Measurements from ENCODE around the gene CACNB2.

Gene CACNB2

DNA sequence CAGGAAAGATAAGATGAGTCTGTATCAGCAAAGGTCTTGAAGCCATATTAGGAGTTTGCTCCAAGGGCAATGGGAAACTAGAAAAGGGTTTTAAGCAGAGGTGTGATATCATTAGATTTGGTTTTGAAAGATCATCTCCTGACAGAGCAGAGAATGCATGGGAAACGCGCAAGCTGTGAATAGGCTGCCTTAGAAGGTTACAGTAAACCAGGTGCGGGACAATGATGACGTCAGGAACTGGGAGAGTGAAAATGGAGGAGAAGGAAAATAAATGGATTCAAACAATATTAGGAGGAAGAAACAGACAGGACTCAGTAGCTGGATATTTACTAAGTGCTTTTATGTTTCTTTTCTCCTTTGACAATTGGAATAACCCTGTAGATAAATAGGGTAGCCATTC is 50.6 kb downstream of the CACNB2 start:
- POLR2A ChIA-PET (ENCODE audit: low non-redundant PET): no interaction called here

GRCh38 chr10:18194634-18195033 is 54.4 kb downstream of the CACNB2 start:
- no peak overlapping the region for H3K27ac ChIP-seq
- no peak for DNase-seq (ENCODE audit: low spot score)
- POLR2A ChIA-PET (ENCODE audit: low non-redundant PET): no interaction called here
- CTCF ChIA-PET: no interaction called here
- no peak for TF ChIP-seq CTCF (conservative IDR thresholded peaks at IDR 0.05; ENCODE audit: low read depth)

More for the DNA sequence above, 50.6 kb downstream of the CACNB2 start:
- CTCF ChIA-PET: no interaction called here
- no peak overlapping the region for H3K27ac ChIP-seq
- TF ChIP-seq CTCF (conservative IDR thresholded peaks at IDR 0.05; ENCODE audit: low read depth): no peak
- DNase-seq (ENCODE audit: low spot score): no peak

DNA sequence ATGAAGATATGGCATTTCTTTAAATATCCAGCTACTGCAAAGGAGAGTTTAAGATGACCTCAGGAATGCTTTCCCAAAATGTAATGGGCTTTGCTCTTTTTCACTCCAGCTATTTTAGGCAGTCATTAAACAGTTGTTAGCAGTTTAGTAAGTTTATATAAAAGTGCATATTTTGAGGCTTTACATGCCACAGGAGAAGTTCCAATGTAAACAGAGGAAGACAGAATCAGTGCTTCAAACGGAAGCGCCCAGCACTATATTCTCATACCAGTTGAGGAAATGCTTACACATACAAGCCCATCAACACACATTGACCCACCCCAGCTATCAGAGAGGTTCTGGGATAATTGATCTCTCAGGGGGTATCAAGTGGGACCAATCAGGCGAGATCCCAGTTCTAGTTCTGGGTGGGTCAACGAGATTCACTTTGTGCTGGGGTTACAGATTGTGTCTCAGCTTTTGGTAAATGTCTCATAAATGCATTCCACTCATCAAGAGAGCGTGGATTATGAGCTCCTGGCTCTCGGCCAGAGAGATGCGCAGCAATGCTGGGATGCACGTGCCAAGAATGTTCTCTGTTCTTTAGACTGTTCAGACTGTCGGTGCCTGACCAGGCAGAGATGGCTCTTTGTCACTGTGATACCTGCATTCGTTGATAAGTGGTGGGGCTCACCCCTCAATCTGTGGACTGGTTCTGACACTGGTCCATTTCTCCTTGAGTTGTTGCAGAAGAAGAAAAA is 55.0 kb downstream of the CACNB2 start:
- no peak for DNase-seq (ENCODE audit: low spot score)
- CTCF ChIA-PET: no interaction called here
- no peak for TF ChIP-seq CTCF (conservative IDR thresholded peaks at IDR 0.05; ENCODE audit: low read depth)
- no peak overlapping the region for H3K27ac ChIP-seq
- POLR2A ChIA-PET (ENCODE audit: low non-redundant PET): no interaction called here

- TF ChIP-seq CTCF (conservative IDR thresholded peaks at IDR 0.05; ENCODE audit: low read depth): no peak
- H3K27ac ChIP-seq: no peak overlapping the region
- DNase-seq (ENCODE audit: low spot score): no peak
- ChIA-PET CTCF (no interaction called here), POLR2A (ENCODE audit: low non-redundant PET) (no interaction called here)
Observed at GRCh38 chr10:18196806-18197550, 56.8 kb downstream of the CACNB2 start.

DNA sequence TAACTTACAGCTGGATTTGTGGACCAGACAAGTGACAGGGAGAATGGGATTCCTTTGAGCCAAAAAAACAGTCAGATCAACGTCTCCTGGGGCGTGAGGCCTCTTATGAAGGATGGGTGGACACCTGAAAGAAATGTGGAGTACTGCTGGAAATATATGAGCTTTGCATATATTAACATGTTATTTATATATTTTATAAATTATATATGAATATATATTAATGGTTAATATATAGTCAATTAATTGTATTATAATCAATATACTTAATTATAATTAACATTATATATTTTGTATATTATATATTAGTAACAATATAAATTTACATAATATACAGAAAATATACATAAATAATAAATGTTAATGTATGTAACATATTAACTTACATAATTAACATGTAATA is 57.5 kb downstream of the CACNB2 start:
- ChIA-PET CTCF (no interaction called here), POLR2A (ENCODE audit: low non-redundant PET) (no interaction called here)
- TF ChIP-seq CTCF (conservative IDR thresholded peaks at IDR 0.05; ENCODE audit: low read depth): no peak
- H3K27ac ChIP-seq: no peak overlapping the region
- DNase-seq (ENCODE audit: low spot score): no peak

- ChIA-PET POLR2A (ENCODE audit: low non-redundant PET) (no interaction called here), CTCF (interaction anchor here (0.6 kb wide), 1 partner anchor 498 kb away, joined by 3 read pairs; no protein-coding TSS in a partner anchor)
- no peak for TF ChIP-seq CTCF (conservative IDR thresholded peaks at IDR 0.05; ENCODE audit: low read depth)
Observed at GRCh38 chr10:18201877-18202276, 61.7 kb downstream of the CACNB2 start.

More at GRCh38 chr10:18201877-18202276, 61.7 kb downstream of the CACNB2 start:
- DNase-seq (ENCODE audit: low spot score): no peak
- no peak overlapping the region for H3K27ac ChIP-seq

Measured in RWPE1 (cell line).